Activated CD4-positive, alpha-beta T cell treated with anti-CD3 and anti-CD28 coated beads, Interleukin-2, Interleukin-4, amounts not matched to agents 100 ng/mL and 50 ng/mL, durations not matched to agents 16 hours and 8 hours (primary cell): ENCODE measurements around the gene THSD4.

ENCODE experiments used
- DNase-seq: peaks from one replicate; pipeline ENCODE4 v3.0.0-alpha.2; 2020; ENCODE audit warnings: low spot score

Gene THSD4

DNA sequence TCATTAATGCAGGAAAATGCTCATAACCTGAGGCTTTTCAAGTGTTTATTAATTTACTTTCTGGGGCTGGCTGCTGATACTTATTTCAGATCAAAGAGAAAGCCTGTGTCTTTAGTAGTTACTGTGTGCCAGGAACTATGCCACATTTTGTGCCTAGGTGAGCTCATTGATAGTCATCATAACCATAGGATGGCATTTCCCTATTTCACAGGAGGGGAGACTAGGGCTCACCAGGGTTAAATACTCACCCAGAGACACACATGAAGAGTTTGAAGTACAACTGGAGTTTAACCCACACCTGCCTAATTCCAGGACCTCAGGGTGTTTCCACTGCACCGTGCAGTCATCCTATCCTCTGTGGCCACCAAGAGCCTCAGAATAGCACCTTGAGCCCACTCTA lies 430.7 kb downstream of the THSD4 start:
- DNase-seq, result no peak

DNA sequence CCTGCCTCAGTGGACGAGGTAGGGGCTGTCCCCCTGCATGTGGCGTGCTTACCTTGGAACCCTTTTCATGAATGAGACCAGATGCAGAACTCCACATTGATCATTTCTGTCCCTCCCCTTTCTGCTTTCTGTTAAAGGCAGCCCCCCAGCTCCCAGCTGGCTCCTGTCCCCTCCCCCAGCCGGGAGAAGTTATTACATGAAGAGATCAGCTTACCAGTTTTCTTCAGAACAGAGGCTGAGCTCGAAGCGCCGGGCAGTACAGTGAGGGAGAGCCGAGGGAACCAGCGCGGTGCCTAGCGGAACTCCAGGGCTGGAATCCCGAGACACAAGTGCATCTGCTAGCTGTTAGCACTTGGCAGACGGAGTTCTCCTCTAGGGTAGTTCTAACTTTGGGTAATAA lies 431.7 kb downstream of the THSD4 start:
- DNase-seq, result no peak

DNA sequence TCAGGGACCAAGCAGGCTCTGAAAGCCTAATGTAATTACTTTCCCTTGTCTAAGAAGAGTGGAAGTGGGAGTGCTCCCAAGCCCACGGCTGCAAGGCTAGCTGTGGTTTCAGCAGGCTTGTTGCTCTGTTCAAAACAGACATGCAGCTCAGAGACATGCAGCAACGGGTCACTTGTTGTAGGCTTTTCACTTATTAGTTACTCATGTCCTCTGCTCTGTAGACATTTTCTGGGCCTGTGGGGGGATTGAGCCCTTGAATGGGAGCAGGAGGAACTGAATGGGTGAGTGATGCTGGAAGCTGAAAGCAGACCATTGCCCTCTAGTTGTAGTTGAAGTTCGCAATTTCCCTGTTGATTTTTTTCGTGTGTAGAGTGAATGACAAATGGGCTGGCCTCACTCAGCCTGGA lies 433.1 kb downstream of the THSD4 start:
- no peak for DNase-seq

DNA sequence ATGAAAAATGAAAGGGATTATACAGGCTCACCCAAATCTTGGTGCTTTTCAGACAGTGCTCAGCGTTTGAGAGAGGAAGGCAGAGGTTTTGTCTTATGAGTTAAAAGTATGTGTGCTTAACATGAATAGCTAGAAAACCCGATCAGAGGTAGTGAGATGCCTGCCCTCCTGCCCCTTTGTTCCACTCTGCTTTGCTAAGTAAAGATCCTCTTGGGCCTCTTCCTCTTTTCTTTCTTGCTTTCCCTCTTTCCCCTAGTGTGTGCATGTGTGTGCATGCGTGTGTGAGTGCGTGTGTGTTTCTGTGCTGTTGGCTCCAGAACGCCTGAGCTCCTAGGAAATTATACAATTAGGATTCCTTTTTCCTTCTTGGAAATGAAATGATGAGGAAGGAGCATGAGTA lies 433.8 kb downstream of the THSD4 start:
- DNase-seq, result no peak

DNA sequence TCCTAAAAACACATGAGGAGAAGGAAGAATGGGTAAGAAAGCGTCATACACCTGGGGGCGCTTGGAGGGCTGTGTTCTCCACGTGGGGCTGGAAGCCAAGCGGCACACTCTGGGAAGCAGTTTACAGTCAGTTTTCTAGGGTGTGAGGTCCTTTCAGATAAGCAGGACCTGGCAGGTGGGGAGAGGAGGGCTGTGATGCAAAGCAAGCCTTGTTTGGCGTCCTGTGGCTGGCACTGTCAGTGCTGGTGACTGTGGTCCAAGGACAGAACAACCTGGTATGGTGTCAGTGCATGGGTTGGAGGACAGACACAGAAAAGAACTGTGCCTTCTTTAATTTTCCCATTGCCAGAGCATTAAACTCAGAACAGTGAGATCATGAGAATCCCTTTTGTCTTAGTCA lies 434.4 kb downstream of the THSD4 start:
- DNase-seq, result no peak

DNA sequence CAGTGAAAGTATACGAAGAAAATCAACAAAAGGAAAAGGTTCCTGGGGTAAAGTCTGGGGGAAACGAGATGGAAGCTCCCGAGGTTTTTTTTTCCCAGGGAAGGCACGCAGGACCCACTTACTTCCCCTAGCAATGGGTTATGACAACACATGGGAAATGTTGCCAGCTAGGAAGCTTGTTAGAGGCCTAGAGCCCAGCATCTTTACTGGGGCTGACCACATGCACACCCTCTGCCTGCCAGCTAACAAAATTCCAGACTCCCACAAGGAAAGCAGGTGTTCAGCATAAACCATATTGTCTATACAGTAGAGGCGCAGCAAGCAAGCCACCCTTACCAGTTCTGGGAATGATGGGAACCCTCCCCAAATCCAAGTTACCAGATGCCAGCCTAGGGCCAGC lies 436.3 kb downstream of the THSD4 start:
- DNase-seq, result no peak

DNA sequence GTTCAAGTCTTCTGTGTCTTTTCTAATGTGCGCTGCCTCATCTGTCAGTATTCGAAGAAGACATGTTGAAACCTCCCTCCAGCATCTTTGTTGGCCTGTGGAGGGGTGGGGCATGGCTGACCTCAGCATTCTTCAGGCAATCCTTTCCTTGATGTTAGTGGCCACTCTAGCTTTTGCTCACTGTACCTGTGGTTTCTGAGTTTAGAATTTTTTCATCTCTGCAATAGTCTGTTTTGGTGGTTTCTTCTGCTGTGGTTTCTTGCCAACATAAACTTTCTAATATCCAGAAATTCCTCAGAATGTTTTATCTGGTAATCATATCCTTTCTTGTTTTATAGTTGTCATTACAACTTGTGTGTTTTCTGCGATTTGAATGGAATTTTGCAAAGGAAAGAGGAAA lies 443.8 kb downstream of the THSD4 start:
- no peak for DNase-seq

DNA sequence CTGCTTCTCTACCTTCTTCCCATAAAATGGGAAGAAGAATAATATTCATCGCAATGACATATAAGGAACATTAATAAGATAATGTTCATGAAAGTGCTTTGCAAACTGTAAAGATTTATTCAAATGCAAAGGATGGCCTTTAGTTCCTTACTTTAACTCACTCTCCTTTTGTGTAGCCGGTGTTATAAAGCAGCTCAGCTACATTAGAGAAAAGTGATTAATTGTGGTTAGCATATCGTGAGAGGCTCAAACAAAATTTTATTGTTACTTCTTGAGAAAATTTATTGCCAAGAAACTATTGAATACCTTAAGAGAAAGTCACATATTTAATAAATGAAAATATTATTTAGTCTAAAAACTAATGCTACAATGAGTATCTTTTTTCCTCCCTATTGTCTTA lies 444.3 kb downstream of the THSD4 start:
- no peak for DNase-seq

DNA sequence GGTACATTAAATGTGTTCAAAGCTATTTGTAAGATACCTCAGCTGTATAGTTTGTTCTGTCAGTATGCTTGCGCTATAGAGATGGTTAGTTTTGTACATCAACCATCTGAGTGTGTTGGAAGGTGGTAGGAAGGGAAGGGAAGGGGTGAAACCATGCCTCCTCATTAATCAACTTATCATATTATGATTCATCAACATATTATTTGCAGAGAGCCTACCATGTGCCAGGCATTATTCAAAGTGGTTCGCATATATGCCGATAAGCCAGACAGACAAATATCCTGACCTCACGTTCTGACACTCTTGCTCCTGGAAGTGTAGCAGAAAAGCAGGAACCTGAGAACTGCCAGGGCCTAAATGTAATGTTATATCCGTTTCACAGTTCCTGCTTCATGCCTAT lies 447.0 kb downstream of the THSD4 start:
- no peak for DNase-seq

DNA sequence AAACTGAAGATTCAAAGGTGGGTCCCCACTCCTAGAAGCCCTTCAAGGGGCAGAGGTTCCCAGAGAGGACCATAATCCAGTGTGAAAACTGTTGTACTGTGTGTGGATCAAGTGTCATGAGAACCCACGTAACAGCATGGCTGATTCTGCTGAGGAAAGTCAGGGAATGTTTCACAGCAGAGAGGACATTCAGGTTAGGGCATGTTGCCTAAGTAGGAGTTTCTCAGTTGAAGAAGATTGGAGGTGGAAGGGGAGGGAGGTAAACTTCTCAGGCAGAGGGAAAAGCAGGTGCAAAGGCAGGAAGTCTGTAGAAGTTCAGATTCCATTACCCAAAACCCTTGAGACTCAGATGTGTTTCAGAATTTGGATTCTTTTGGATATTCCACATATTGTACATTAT lies 448.9 kb downstream of the THSD4 start:
- no peak for DNase-seq

DNA sequence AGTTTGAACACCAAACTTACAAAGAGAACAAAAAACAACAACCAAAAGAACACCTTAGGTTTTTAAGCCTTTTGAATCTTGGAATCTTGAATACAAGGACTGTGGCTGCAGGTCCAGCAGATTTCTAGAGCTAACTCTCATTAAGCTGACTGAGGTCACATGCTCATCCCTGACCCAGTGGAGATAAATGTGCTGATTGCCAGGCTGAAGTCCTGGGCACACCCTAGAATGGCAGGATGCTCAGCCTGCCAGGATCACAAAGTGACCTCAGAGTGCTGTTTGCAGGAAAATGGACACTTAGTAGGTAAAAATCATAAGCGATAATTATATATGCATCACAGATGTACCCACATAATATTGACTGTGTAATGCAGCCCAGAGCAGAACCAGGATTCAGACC lies 449.7 kb downstream of the THSD4 start:
- DNase-seq, result no peak

DNA sequence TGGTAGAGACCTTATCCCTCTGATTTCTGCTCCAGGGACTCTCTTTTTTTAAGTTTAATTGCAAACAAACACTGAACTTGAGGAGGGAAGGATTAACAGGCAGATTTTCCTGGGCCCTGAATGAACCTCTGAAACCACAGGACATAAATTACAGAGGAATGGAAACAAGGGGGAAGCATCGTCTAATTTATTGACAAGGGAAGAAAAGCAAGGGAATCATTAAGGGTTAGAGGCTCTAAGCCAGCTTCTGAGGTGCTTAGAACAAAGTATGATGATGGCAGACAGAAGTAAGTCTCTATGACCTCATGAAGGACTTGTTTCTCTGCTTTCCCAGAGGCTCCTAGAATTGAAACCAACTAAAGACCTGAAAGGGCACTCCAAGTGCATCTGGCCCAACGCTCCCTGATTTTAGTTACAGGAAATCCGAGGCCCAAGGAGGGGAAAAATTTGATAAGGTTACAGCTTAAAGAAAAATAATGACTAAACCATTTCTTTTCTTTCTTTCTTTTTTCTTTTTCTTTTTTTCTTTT lies 450.4 kb downstream of the THSD4 start:
- DNase-seq, result no peak

DNA sequence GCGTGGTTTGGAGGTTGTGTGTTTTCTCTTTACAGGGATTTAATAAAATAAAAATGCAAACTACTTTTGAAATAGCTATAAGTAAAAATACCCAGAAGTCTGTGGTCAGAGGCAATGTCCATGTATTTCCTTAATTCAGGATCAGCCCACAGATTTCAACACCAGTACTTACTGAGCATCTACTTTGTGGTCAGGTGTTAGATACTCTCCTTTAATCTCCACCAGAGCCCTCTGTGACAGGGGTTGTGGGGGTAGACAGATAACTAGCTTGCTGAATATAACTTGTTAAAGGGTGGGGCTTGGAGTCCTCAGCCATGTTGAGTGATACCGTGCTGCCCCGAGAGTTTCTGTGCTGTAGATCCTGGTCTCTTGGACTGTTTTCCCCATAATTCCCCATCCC lies 451.0 kb downstream of the THSD4 start:
- no peak for DNase-seq

DNA sequence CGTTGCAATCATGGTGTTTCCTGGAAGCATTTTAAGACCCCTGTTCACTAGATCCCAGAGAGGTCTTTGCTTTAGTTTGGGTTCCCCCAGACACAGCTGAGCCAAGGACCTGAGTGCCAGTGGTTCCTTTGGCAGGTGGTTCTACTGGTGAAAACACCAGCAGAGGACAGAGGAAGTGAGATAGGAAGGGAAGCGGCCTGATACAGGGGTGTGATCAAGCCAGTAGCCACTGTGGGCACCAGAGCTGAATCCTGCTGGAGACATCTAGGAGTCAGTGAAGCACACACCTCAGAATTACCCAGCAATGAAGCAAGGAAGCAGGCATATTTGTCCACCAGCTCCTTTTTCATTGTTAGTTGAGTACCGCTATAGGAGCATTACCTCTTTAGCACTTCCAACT lies 451.9 kb downstream of the THSD4 start:
- DNase-seq, result no peak

DNA sequence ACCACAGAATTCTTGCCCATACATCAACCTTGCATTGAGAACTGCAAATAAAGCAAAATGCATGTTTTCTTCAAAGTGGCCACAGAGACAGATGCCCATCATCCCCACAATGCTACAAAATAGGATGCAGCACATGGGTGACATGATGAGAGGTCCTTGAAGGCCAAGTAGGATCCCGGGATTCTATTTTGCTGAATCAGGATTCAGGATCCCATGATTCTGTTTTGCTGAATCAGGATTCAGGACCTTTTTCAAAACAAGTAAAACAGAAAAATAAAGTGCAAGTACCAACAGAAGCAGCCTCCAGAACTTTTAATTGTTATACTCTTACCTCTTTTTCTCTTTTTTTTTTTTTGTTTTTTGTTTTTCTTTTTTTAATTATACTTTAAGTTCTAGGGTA lies 453.0 kb downstream of the THSD4 start:
- no peak for DNase-seq

DNA sequence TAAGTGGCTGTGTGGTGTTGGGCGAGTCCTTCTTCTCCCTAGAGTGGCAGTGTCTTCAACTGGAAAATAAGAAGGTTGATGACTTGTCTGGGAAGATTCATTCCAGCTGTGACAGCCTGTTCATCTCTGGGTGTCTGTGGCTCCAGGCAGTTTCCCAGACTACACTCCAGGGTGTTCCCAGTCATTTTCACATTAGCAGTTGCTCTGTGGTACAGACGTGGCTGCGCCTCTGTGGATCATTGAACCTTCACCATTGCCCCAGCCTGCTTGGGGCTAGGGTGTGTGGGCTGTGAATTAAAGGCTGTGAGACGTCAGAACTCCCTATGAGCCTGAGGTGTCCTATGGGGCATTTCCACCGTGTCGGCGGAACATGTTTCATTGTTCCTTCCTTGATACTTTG lies 455.5 kb downstream of the THSD4 start:
- DNase-seq, result no peak

DNA sequence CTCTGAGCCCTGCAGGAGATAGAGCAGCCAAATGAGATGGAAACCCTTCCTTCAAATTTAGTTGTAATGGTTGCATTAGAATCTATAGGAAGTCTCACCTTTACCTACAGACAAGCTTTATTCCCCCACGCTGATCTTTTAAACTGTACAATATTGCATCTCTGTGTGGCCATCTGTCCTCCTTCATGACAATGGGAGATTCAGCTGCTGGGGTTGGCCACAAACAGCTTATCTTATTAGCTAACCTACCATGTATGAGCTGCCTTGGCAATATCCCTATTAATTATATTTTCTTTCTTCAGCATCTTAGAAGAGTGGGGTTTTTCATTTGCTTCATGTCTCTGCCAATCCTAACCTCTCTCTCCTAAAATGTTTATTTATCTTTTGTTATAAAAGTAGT lies 456.4 kb downstream of the THSD4 start:
- no peak for DNase-seq

DNA sequence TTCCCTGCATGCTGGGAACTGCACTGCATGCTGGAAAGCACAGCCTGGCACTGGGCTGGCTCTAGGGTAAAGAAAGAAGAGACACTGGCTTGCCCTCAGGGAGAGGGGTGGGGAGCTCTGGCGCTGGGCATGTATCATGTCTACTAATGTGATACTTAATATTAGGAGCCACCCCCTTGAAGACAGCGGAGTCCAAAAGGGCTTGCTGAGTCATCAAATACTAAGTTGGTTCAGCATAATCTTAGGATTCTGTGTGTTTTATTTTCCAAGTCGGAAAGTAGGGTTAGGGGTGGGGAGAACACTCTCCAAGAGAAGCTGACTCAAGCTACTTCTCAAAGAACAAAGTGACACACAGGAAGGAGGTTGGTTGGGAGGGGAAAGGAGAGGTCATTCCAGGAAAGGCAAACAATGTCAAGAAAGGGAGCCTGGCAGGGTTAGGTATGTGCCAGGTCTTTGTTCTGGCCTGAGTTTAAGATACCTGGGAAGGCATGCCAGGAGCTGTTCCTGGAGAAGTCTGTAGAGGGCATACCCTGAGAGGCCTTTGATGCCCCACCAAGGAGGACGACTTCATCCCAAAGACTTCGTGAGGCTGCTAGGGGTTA lies 457.3 kb downstream of the THSD4 start:
- DNase-seq, result no peak

DNA sequence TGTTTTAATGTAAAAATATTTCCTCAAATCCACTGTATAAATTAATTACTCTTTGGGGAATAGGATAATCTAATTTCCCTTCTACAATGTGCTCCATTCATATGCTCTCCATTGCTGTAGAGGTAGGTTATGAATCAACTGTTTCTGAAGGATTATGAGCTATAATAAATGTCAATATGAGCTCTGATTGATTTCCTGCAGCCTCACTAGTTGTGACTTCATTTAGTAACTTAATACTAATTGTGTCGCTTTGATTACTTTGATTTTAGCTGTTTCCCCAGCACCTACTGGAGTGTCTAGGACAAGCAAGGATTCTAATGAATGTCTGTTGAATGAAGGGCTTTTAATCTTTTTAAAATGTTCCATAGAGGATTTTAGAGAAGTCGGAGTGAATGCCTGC lies 458.3 kb downstream of the THSD4 start:
- no peak for DNase-seq

DNA sequence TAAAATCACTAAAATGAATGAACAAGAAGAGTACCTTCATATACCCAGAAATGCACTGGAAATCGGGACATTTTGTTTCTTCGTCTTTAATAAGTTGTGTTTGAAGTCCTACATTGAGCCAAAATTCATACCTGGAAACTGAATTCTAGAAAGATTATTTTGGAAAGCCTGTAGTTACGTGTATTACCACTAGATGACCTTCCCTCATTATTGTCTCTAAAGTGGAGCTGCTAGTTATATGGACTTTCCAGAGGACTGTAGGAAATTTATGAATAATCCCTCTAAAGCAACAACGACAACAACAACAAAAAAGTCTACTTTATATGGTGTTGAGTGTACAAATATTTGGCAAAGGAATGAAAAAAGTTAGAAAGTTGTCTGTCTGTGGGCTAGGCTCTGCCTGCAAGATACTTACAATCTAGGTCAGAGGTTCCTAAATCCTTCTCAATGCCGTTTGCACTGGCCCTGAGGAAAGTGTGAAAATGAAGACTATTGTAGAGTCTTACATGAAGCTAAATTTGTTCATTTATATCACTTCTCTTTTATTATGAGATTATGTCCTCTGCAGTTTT lies 460.3 kb downstream of the THSD4 start:
- DNase-seq, result peak; percentile 6

DNA sequence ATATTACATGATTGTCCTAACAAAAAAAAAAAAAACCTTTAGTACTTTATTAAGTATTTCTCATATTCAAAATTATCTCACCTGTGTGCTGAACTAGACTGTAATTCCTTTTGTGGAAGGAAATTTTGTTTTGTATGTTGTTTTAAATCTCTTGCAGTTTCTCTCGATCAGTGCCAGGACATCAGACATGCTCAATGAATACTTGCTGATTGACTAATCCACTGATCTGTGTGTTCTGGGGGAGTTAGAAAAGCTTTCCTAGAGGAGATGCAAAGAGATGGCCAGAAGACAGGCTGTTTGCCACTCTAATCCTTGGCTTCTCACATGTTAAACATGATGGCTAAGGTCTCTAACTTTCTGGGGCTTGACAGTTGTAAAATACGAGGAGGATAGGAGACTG lies 461.8 kb downstream of the THSD4 start:
- no peak for DNase-seq

DNA sequence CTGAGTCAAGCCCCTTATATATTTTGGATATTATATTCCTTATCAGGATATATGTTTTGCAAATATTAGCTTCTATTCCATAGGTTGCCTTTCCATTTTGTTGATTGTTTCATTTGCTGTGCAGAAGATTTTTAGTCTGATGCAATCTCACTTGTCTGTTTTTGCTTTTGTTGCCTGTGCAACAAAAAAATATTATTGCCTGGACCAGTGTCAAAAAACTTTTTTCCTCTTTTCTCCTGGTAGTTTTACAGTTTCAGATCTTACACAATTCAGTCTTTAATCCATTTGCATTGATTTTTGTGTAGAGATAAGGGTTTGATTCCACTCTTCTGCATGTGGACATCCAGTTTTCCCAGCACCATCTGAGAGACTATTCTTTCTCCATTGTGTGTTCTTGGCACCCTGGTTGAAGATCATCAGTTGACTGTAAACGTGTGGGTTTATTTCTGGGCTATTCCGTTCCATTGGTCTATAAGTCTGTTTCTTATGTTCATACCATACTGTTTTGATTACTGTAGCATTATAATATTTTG lies 466.2 kb downstream of the THSD4 start:
- no peak for DNase-seq

DNA sequence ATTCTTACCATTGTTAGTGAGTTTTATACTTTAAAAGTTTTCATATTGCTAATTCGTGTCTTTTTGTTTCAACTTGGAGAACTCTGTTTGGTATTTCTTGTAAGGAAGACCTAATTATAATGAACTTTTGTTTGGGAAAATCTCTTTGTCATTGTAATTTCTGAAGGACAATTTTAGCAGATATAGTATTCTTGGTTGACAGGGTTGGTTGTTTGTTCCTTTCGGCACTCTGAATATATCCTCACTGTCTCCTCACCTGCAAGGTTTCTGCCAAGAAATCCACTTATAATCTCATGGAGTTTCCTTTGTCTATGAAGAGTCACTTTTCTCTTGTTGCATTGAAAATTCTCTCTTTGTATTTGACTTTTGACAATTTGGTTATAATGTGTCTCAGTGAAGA lies 469.9 kb downstream of the THSD4 start:
- DNase-seq, result no peak

DNA sequence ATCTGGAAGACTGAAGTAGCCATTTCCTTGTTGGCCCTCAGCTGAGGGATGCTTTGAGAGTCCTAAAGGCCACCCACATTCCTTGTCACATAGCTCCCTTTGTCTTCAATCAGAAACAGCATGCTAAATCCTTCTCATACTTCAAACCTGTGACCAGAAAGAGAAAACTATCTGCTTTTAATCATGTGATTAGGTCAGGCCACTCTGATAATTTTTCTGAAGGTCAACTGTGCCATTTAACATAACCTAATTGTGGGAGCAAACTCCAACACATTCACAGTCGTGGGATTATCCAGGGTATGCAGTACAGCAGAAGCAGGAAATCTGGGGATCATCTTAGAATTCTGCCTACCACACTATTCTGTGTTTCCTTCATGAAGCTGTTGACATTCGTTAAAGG lies 471.2 kb downstream of the THSD4 start:
- DNase-seq, result no peak
